GM18907 (cell line): ENCODE measurements around the gene ROBO2.

Experiments
- ATAC-seq: cut with Tn5 transposase; IDR thresholded peaks from one replicate; pipeline ENCODE4 v1.9.1; 2021; ENCODE audit warnings: mild to moderate bottlenecking, moderate library complexity; ENCODE audit not compliant: unreplicated experiment

The ROBO2 gene

DNA sequence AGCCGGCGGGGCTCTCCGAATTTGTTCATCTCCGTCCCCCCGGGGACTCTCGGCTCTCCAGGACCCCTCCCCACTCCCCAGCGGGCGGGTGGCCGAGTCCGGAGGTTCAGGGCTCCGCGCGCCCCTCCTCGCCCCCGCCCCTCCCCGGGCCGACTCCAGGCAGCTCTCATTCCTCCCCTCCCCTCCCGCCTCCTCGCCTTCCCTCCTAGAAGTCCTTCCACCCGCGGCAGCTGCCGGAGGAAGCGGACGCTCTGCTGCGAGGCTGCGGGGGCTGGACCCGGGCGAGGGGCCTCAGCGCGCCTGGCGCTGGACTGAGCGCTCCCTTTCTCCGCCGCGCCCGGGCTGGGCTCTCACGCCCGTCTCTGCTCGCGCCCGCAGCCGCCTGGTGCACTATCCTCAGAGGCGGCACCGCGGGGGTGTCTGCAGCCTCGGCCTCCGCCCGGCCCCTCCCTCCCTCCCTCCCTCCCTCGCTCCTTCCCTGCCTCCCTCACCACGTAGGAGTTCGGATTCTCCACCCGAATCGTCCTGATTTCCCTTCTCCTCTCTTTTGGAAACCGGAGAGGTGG is at the start of gene ROBO2:
Gene ROBO2 (plus strand): TSS at position 494 of the 566 bp plus-strand sequence. CDS start 687 bp downstream, outside the sequence.
- ATAC-seq = no peak

DNA sequence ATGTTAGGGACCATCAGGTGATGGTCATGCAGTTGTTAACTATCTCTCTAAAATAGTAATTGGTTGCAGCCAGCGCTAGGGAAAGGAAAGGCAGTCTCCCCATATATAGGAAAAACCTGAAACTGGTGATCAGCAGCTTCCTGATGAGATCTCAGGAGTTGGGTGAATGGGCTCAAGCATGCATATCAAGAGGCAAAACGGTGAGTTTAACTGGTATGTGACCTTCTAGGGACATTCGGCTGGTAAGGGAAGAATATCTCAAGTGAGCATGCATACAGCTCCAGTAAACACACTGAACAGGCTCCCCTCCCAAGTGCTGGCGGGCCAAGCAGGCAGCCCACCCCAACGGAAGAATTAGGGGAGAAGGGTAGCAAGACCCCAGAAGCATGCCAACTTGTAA is 49.3 kb upstream of the ROBO2 start:
- no peak for ATAC-seq

DNA sequence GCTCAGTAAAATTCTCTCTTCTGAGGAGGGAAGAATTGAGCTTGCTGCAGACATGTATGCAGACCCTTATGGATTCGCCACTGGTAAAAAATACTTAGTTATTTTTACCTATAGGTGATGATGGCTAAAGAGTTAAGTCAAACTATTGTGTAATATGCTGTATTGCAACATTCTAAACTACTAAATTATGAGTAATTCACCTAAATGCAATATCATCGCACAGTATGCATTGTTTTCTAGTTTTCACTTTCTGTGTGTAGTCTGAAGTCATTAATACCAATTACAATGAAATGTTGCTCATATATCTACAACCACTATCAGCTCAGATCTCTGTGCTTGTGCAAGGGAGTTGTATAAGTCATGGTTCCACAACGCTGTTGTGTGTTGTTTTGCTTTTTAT is 48.7 kb upstream of the ROBO2 start:
- ATAC-seq = no peak

GRCh38 chr3:76997733-76998132 is 42.2 kb upstream of the ROBO2 start:
- ATAC-seq = no peak

- ATAC-seq = no peak
Measured at GRCh38 chr3:76998555-76998954, 41.3 kb upstream of the ROBO2 start.

DNA sequence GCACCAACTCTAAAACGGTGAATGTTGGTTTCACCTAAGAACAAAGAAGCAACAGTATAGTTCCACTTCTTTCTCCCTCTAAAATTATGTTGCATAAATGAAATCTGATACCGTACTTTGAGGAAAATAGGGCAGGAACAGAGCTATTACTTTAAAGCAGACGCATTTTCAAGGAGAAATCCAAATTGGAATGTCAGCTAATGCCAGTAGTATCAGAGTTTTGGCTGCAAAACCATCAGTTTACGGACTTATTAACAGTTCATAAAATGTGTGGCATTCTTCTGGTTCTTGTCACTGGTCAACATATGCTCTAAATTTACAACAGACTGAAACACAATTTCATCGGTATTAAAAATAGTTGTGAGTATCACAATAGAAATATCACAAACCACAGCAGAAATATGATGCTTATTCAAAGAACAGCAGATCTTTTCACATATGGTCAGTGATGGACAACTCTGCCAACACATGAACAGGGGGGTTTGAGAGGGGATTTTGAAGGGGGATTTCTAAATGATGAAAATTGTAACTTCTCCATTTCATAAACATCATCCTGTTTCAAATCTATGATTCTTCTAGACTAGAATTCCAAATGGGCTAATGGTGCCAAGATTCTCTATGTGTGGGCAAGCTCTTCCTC is 38.7 kb upstream of the ROBO2 start:
- ATAC-seq = no peak

GRCh38 chr3:77014226-77014625 is 25.7 kb upstream of the ROBO2 start:
- ATAC-seq = no peak

DNA sequence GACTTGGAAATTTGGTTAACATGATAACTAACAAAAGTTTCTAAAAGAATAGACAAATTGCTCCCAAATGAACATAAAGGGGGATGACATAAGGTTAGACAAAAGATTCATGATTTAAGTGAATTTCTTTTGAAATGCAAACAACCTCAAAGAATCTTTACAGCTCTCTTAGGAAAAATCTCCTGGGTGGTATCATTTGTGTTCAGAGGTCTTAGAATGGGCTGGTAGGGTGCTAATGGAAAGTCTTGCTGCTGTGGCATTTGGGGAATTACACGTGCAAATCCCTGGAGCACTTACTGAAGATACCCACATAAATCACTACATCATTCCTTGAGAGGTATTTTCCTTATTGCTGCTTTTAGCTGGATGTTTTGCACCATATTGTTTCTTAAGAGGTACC is 14.4 kb upstream of the ROBO2 start:
- ATAC-seq = no peak

- no peak for ATAC-seq
Measured at GRCh38 chr3:77026904-77027634, 12.8 kb upstream of the ROBO2 start.

GRCh38 chr3:77028005-77028404 is 11.9 kb upstream of the ROBO2 start:
- ATAC-seq = no peak

DNA sequence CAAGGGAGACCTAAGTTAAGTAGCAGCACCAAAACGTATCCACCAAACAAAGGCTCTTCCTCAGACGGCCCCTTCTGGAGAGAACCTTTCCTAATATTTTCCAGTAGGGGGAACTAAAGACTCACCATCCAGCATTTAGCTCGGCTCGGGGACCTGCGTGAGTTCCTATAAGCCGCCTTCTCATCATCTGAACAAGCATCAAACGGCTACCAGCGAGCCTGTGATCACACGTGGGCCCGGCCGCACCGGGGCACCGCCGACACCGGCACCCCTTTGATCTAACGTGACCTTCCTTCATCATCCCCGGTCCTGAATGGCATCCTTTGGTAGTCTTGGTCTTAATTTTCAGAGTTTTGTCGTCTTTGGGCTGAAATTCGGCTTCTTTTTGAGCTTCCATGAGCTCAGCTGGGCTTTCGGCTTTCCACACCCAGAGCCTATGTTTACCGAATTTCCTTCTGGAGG is 1.4 kb upstream of the ROBO2 start:
- ATAC-seq = no peak

DNA sequence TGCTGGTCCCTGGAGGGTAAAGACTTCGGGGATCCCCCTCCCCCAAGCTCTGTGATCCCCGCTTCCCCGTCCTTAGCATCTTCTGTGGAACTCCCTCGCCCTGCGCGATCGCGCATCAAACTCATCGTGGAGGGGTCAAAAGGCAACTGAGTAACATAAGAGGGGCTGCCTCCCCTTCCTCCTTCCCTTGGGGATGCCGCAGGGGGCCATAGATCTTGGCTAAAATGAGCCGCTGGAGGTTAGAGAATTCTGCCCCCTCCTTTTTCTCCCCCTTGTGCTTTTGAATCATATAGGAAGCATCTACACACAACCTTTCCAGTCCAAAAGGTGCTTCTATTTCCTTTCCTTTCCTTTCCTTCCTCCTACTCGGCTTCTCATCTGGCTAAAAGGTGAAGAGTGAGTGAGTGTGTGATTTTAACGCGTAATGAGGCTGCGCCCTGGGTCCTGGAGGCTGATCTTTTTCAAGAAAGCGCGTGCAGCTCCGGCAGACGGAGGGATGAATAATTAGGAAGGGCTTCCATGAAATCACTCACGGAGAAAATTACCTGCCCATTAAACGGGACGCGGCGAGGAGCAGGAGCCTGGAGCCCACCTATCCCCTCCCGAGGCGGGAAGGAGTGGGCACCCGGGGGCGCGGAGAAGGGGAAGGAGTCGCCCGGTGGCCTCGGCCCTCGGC is 831 bp upstream of the ROBO2 start:
- ATAC-seq = no peak

DNA sequence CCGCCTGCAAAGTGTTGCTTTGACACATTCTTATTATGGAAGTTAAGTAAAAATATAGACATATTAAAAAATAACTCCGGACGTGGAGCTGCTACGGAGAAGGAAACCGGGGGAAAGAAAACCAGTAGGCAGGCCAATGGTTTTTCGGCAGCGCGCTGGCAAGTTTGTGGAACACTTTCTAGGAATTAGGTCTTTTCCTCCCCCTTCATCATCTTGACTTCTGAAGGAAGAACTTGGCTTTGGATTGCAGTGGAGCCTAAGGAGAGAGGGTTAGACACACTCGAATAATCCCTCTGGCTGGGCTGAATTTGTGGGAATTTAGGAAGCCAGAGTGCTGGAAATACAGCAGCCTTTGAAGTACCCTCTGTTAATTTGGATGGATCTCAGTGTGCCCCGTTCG is 317 bp downstream of the ROBO2 start:
- no peak for ATAC-seq

GRCh38 chr3:77040926-77041722 is 1.2 kb downstream of the ROBO2 start:
- no peak for ATAC-seq

DNA sequence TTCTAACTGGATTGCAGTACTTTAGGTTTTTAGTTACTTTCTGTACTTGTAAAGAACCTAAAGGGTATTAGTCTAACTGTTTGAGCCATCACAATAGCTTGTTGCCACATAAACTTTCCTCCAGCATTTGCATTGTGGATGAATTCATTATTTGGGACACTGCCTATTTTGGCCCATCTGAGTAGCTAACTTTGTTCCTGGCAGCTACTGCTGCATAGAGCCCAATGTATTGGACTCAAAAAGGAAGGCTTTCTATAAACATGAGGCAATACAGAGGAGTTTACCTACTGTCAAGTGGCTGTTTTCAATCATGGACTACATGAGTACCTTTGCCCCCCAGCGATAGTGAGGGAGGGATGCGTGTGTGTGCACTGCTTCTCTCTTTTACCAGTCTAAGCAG is 1.9 kb downstream of the ROBO2 start:
- ATAC-seq = no peak

DNA sequence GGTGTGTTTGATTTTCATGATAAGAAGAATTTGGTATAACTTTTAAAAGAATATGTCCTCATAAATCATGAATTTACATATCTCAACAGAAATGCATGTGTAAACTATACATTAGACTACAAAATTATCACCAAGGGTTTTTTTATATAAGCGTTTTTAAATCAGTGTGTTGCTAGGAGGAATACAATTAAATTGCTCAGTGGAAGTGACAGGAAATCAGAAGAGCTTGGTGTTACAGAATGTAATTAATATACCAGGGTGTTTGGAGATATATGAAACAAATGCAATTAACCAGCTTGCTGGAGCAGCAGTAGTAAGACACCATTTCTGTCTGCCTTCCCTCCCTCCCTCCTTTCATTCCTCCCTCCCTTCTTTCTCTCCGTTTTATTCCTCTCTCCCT is 2.4 kb downstream of the ROBO2 start:
- ATAC-seq = no peak

GRCh38 chr3:77042882-77043281 is 3.0 kb downstream of the ROBO2 start:
- no peak for ATAC-seq

GRCh38 chr3:77045686-77046085 is 5.8 kb downstream of the ROBO2 start:
- no peak for ATAC-seq

DNA sequence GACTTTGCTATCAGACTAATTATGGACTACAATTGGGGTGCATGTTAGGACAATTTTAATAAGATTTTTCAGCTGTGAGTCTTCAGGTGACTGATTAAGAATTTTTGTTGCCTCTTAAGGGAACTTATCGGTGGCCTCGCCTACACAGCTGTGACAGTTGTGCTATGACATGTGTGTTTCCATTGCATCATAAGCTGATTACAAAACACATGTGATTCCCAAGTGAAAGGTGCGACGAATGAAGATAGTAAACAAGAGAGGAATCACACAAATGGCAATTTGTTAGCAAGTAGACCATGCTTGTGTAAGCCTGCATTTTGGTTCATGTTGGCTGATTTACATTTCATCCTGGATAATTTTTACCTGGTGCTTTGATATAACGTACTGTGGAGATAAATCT is 8.3 kb downstream of the ROBO2 start:
- no peak for ATAC-seq

DNA sequence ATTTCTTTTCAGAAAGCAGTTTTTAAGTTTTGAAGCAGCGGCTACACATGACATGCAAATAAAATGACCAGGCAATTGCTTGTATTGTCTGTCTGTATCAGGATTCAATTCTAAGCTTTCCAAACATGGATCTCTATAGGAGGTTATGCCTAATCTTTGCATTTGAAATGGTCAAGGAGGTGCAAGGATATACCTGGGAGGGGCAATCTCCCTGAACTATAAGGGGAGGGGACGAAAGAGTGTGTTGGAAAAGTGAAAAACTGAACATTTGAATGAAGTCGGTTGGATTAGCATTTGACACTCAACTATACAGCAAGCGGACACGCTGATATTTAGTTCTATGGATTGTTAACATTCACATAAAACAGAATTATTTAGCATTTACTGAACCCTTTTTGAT is 11.7 kb downstream of the ROBO2 start:
- ATAC-seq = no peak

GRCh38 chr3:77052051-77052501 is 12.2 kb downstream of the ROBO2 start:
- no peak for ATAC-seq
